GM12878 (cell line): ENCODE measurements around the gene NUP54. TPM values are rescaled to one million over a fixed set of nuclear protein-coding genes. Genes with fewer than 3 reads are reported as not detected.
A peak's percentile ranks its signal among the peaks of the same experiment; 100 is the strongest.

Experiments used
- CBFB ChIP-seq: IDR thresholded peaks from 2 replicates; pipeline ENCODE4 v1.6.1; 2016; ENCODE audit warnings: antibody characterized with exemption, low read depth
- ETV6 ChIP-seq, 2 experiments: fragments of 450-650 bp in 1 of 2; IDR thresholded peaks in 1 of 2; conservative IDR thresholded peaks in 1 of 2; 2 replicates each; pipeline ENCODE4 v1.6.1; 2014; ENCODE audit warnings: antibody characterized with exemption in 1 of 2, borderline replicate concordance in 1 of 2, low read depth in 1 of 2, mild to moderate bottlenecking in 1 of 2, moderate library complexity in 1 of 2
- EZH2 ChIP-seq: IDR thresholded peaks from 2 replicates; pipeline ENCODE4 v1.6.1; 2012; ENCODE audit warnings: low read depth, mild to moderate bottlenecking, control low read depth, inconsistent platforms, low read length, borderline replicate concordance; ENCODE audit not compliant: control insufficient read depth
- FOS ChIP-seq: IDR thresholded peaks from 3 replicates; pipeline ENCODE4 v1.6.1; 2011; ENCODE audit warnings: borderline replicate concordance; ENCODE audit not compliant: insufficient read length; ENCODE audit errors: extremely low read depth
- FOXM1 ChIP-seq: IDR thresholded peaks from 2 replicates; pipeline ENCODE4 v1.6.1; 2012; ENCODE audit warnings: low read depth, mild to moderate bottlenecking, inconsistent platforms, low read length, moderate library complexity
- KLF5 ChIP-seq: fragments of 450-650 bp; IDR thresholded peaks from 2 replicates; pipeline ENCODE4 v1.6.1; 2014; ENCODE audit warnings: mild to moderate bottlenecking; ENCODE audit not compliant: partially characterized antibody
- MEF2A ChIP-seq: IDR thresholded peaks from 2 replicates; pipeline ENCODE4 v1.6.1; 2011; ENCODE audit warnings: low read depth, mild to moderate bottlenecking, low read length, moderate library complexity; ENCODE audit not compliant: insufficient read depth
- NFXL1 ChIP-seq: fragments of 450-650 bp; IDR thresholded peaks from 2 replicates; pipeline ENCODE4 v1.6.1; 2017; ENCODE audit warnings: antibody characterized with exemption, mild to moderate bottlenecking, borderline replicate concordance
- RB1 ChIP-seq: fragments of 450-650 bp; formaldehyde crosslinking; IDR thresholded peaks from 2 replicates; pipeline ENCODE4 v1.6.1; 2017; ENCODE audit warnings: mild to moderate bottlenecking, borderline replicate concordance
- RBBP5 ChIP-seq: fragments of 200-600 bp; sonication (generic); conservative IDR thresholded peaks from 2 replicates; pipeline ENCODE4 v1.6.1; 2016
- SMAD1 ChIP-seq: fragments of 450-650 bp; IDR thresholded peaks from 2 replicates; pipeline ENCODE4 v1.6.1; 2018; ENCODE audit warnings: mild to moderate bottlenecking, low read depth; ENCODE audit not compliant: partially characterized antibody
- SP1 ChIP-seq: IDR thresholded peaks from one replicate; pipeline ENCODE4 v1.6.1; 2011; ENCODE audit warnings: low read depth, low read length
- SPI1 ChIP-seq: IDR thresholded peaks from 2 replicates; pipeline ENCODE4 v1.6.1; 2011; ENCODE audit warnings: low read depth, mild to moderate bottlenecking, low read length, moderate library complexity, borderline replicate concordance; ENCODE audit not compliant: insufficient read depth
- SREBF1 ChIP-seq: IDR thresholded peaks from 2 replicates; pipeline ENCODE4 v1.6.1; 2012; ENCODE audit warnings: mild to moderate bottlenecking, low read length
- ZNF217 ChIP-seq: fragments of 450-650 bp; IDR thresholded peaks from 2 replicates; pipeline ENCODE4 v1.6.1; 2017; ENCODE audit warnings: antibody characterized with exemption, mild to moderate bottlenecking
- ZNF24 ChIP-seq: fragments of 450-650 bp; IDR thresholded peaks from 2 replicates; pipeline ENCODE4 v1.6.1; 2017; ENCODE audit warnings: antibody characterized with exemption, mild to moderate bottlenecking
- ZNF592 ChIP-seq: fragments of 450-650 bp; IDR thresholded peaks from 2 replicates; pipeline ENCODE4 v1.6.1; 2017; ENCODE audit warnings: mild to moderate bottlenecking, moderate library complexity
- ZNF687 ChIP-seq: fragments of 450-650 bp; IDR thresholded peaks from 2 replicates; pipeline ENCODE4 v1.6.1; 2017; ENCODE audit warnings: mild to moderate bottlenecking, moderate library complexity
- ZSCAN29 ChIP-seq: fragments of 450-650 bp; IDR thresholded peaks from 2 replicates; pipeline ENCODE4 v1.6.1; 2017; ENCODE audit warnings: mild to moderate bottlenecking, moderate library complexity
- polyA plus RNA-seq, 11 experiments: library from polyadenylated mRNA; depleted of rRNA in 4 of 11; unstranded in 6 of 11; stranded (reverse) in 5 of 11; fragments of >200 nt; fragmentation: Nextera tagmentation in 4 of 11; fragmentation: Illumina TruSeq in 1 of 11; extraction: Ambion mirVana in 4 of 11; extraction: Trizol in 1 of 11; gene quantifications; 1 replicate in 1 of 11; 2 replicates in 10 of 11; pipeline versions ENCODE4 v1.2.1 to v1.2.3, GENCODE V29; 2011 to 2016; ENCODE audit warnings: inconsistent platforms in 2 of 11, missing spikeins in 2 of 11, low read depth in 1 of 11
- total RNA-seq, 4 experiments: library from RNA; depleted of rRNA in 3 of 4; stranded (reverse); fragments of >200 nt in 3 of 4; fragmentation: Illumina TruSeq in 1 of 4; extraction: Trizol in 1 of 4; gene quantifications; 2 replicates each; pipeline versions ENCODE4 v1.2.1 to v1.2.3, GENCODE V29; 2013 to 2021
- TF ChIP-seq, protein P1 (sequence below): fragments of 450-650 bp; IDR thresholded peaks from 2 replicates; pipeline ENCODE4 v1.6.1; 2017; ENCODE audit warnings: low read depth, mild to moderate bottlenecking, moderate library complexity

The NUP54 gene
- total and polyA plus RNA-seq, 10 of the 15 experiments (the other 5 are each of a cell fraction or from before 2014, with no cell fraction given) = 17.5 to 69.0 (median 42.3) TPM

- TF ChIP-seq NFXL1 (no peak), CBFB (peak; percentile 80), RB1 (peak; percentile 96; the same call in 1 of the 2 replicates), SP1 (peak; percentile 86), ZNF687 (peak; percentile 78), SREBF1 (no peak), FOXM1 (0 out of 2 replicates have a peak, but pooled peaks have one; percentile 24), SMAD1 (peak; percentile 51), ZNF592 (no peak), SPI1 (no peak), ETV6 (conservative IDR thresholded peaks at IDR 0.05 in 1 of 2, IDR thresholded peaks at IDR 0.05 in 1 of 2; ENCODE audit: borderline replicate concordance in 1 of 2, low read depth in 1 of 2) (no peak), ZNF24 (peak; percentile 50; the same call in 1 of the 2 replicates), EZH2 (no peak), ZSCAN29 (peak; percentile 71; the same call in 1 of the 2 replicates), KLF5 (peak; percentile 77), MEF2A (peak; percentile 86), RBBP5 (no peak), FOS (no peak), ZNF217 (no peak)
- TF ChIP-seq, protein P1, sequence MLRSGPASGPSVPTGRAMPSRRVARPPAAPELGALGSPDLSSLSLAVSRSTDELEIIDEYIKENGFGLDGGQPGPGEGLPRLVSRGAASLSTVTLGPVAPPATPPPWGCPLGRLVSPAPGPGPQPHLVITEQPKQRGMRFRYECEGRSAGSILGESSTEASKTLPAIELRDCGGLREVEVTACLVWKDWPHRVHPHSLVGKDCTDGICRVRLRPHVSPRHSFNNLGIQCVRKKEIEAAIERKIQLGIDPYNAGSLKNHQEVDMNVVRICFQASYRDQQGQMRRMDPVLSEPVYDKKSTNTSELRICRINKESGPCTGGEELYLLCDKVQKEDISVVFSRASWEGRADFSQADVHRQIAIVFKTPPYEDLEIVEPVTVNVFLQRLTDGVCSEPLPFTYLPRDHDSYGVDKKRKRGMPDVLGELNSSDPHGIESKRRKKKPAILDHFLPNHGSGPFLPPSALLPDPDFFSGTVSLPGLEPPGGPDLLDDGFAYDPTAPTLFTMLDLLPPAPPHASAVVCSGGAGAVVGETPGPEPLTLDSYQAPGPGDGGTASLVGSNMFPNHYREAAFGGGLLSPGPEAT = peak; percentile 94
Observed at GRCh38 chr4:76148142-76148865, at the start of gene NUP54 (continued).
